ENCODE results near the gene KCNQ2.

The KCNQ2 gene

GRCh38 chr20:63467294-63468083 lies 5.0 kb downstream of the KCNQ2 start:
- Histone ChIP-seq H2BK5ac (ENCODE audit: low read length) (peak overlapping the region; percentile 53), H2BK120ac (ENCODE audit: low read depth, low read length) (no peak overlapping the region), H2BK15ac (ENCODE audit: low read length) (no peak overlapping the region), H3K79me1 (ENCODE audit: low read depth, low read length) (peaks cover 32% of the 10 kb centered on the region), H2AFZ (ENCODE audit: low read length) (no peak overlapping the region), H3K4me1 (ENCODE audit: control insufficient read depth in 2 of 2, insufficient read depth in 1 of 2, low read depth in 1 of 2, low read length in 2 of 2) (peaks cover 17 to 53% of the 10 kb centered on the region in 2 donors), H3K9ac (ENCODE audit: low read depth, low read length, poor library complexity) (no peak overlapping the region), H3K27ac (replicated peaks; ENCODE audit: low read length) (no peak overlapping the region), H3K27me3 (ENCODE audit: control insufficient read depth in 3 of 3, insufficient read depth in 3 of 3, low read depth in 1 of 3, low read length in 3 of 3) (no peaks in the 10 kb centered on the region), H3K4me2 (ENCODE audit: insufficient read depth, low read length, poor library complexity, severe bottlenecking) (no peak overlapping the region), H3K23ac (ENCODE audit: low read depth, low read length, poor library complexity) (peak overlapping the region; percentile 59), H3K4ac (ENCODE audit: low read length) (no peak overlapping the region), H3K4me3 (ENCODE audit: low read length in 2 of 2) (no peak overlapping the region), H3K36me3 (replicated peaks in 1 of 2; ENCODE audit: control insufficient read depth in 2 of 2, insufficient read depth in 2 of 2, low read length in 2 of 2) (peaks cover 1 to 49% of the 10 kb centered on the region in 2 donors), H4K8ac (ENCODE audit: low read depth, low read length) (no peak overlapping the region), H4K91ac (ENCODE audit: low read depth, low read length, poor library complexity) (no peak overlapping the region), H3K18ac (ENCODE audit: low read length) (no peak overlapping the region), H3K9me3 (replicated peaks in 1 of 2; ENCODE audit: control insufficient read depth in 2 of 2, insufficient read depth in 1 of 2, low read depth in 1 of 2, low read length in 2 of 2) (peaks cover 0 to 2% of the 10 kb centered on the region in 2 donors), H2AK5ac (ENCODE audit: low read depth, low read length) (no peak overlapping the region), H2BK12ac (ENCODE audit: low read length) (no peak overlapping the region), H3K14ac (ENCODE audit: low read length) (no peak overlapping the region)
- DNase-seq (ENCODE audit: low spot score): no peak
- WGBS, 2 donors (ENCODE audit: extremely low coverage in 2 of 2, insufficient read length in 2 of 2, insufficient replicate concordance in 1 of 2): no CpG with 5 or more reads among the region's 19 CpGs

- H3K14ac ChIP-seq (ENCODE audit: low read length): peak overlapping the region; percentile 38
- no peaks in the 10 kb centered on the region for H3K27me3 ChIP-seq (ENCODE audit: control insufficient read depth in 3 of 3, insufficient read depth in 3 of 3, low read depth in 1 of 3, low read length in 3 of 3)
- no peak overlapping the region for H2BK120ac ChIP-seq (ENCODE audit: low read depth, low read length)
- no peak overlapping the region for H3K9ac ChIP-seq (ENCODE audit: low read depth, low read length, poor library complexity)
- WGBS, 2 donors (ENCODE audit: extremely low coverage in 2 of 2, insufficient read length in 2 of 2, insufficient replicate concordance in 1 of 2): no CpG with 5 or more reads among the region's 17 CpGs
- no peak overlapping the region for H3K18ac ChIP-seq (ENCODE audit: low read length)
- H2BK5ac ChIP-seq (ENCODE audit: low read length): peak overlapping the region; percentile 53
- H2BK12ac ChIP-seq (ENCODE audit: low read length): no peak overlapping the region
- no peak overlapping the region for H2AFZ ChIP-seq (ENCODE audit: low read length)
- DNase-seq (ENCODE audit: low spot score): no peak
- H3K4me3 ChIP-seq (ENCODE audit: low read length in 2 of 2): no peak overlapping the region
- H2AK5ac ChIP-seq (ENCODE audit: low read depth, low read length): peak overlapping the region; percentile 56
- H3K9me3 ChIP-seq (replicated peaks in 1 of 2; ENCODE audit: control insufficient read depth in 2 of 2, insufficient read depth in 1 of 2, low read depth in 1 of 2, low read length in 2 of 2): peaks cover 0 to 2% of the 10 kb centered on the region in 2 donors
- H3K4me1 ChIP-seq (ENCODE audit: control insufficient read depth in 2 of 2, insufficient read depth in 1 of 2, low read depth in 1 of 2, low read length in 2 of 2): peaks cover 17 to 53% of the 10 kb centered on the region in 2 donors
- H3K79me1 ChIP-seq (ENCODE audit: low read depth, low read length): peaks cover 32% of the 10 kb centered on the region
- peaks cover 1 to 53% of the 10 kb centered on the region in 2 donors for H3K36me3 ChIP-seq (replicated peaks in 1 of 2; ENCODE audit: control insufficient read depth in 2 of 2, insufficient read depth in 2 of 2, low read length in 2 of 2)
- no peak overlapping the region for H3K23ac ChIP-seq (ENCODE audit: low read depth, low read length, poor library complexity)
- no peak overlapping the region for H4K8ac ChIP-seq (ENCODE audit: low read depth, low read length)
- H4K91ac ChIP-seq (ENCODE audit: low read depth, low read length, poor library complexity): no peak overlapping the region
- H3K27ac ChIP-seq (replicated peaks; ENCODE audit: low read length): no peak overlapping the region
- H3K4ac ChIP-seq (ENCODE audit: low read length): no peak overlapping the region
- H3K4me2 ChIP-seq (ENCODE audit: insufficient read depth, low read length, poor library complexity, severe bottlenecking): peak overlapping the region; percentile 11
- H2BK15ac ChIP-seq (ENCODE audit: low read length): no peak overlapping the region
These were observed 5.6 kb downstream of the KCNQ2 start for GRCh38 chr20:63466861-63467260.

- Histone ChIP-seq H2BK15ac (ENCODE audit: low read length) (no peak overlapping the region), H3K9me3 (replicated peaks in 1 of 2; ENCODE audit: control insufficient read depth in 2 of 2, insufficient read depth in 1 of 2, low read depth in 1 of 2, low read length in 2 of 2) (peaks cover 0 to 2% of the 10 kb centered on the region in 2 donors), H2AFZ (ENCODE audit: low read length) (no peak overlapping the region), H3K14ac (ENCODE audit: low read length) (peak overlapping the region; percentile 38), H4K91ac (ENCODE audit: low read depth, low read length, poor library complexity) (no peak overlapping the region), H3K79me1 (ENCODE audit: low read depth, low read length) (peaks cover 32% of the 10 kb centered on the region), H3K9ac (ENCODE audit: low read depth, low read length, poor library complexity) (peak overlapping the region; percentile 63), H3K4ac (ENCODE audit: low read length) (no peak overlapping the region), H3K4me1 (ENCODE audit: control insufficient read depth in 2 of 2, insufficient read depth in 1 of 2, low read depth in 1 of 2, low read length in 2 of 2) (peaks cover 17 to 53% of the 10 kb centered on the region in 2 donors), H3K36me3 (replicated peaks in 1 of 2; ENCODE audit: control insufficient read depth in 2 of 2, insufficient read depth in 2 of 2, low read length in 2 of 2) (peaks cover 1 to 53% of the 10 kb centered on the region in 2 donors), H3K18ac (ENCODE audit: low read length) (peak overlapping the region; percentile 17), H3K27me3 (ENCODE audit: control insufficient read depth in 3 of 3, insufficient read depth in 3 of 3, low read depth in 1 of 3, low read length in 3 of 3) (no peaks in the 10 kb centered on the region), H3K4me2 (ENCODE audit: insufficient read depth, low read length, poor library complexity, severe bottlenecking) (no peak overlapping the region), H4K8ac (ENCODE audit: low read depth, low read length) (no peak overlapping the region), H2BK5ac (ENCODE audit: low read length) (no peak overlapping the region), H3K4me3 (ENCODE audit: low read length in 2 of 2) (no peak overlapping the region), H2BK12ac (ENCODE audit: low read length) (no peak overlapping the region), H2BK120ac (ENCODE audit: low read depth, low read length) (no peak overlapping the region), H3K23ac (ENCODE audit: low read depth, low read length, poor library complexity) (no peak overlapping the region), H2AK5ac (ENCODE audit: low read depth, low read length) (peak overlapping the region; percentile 56), H3K27ac (replicated peaks; ENCODE audit: low read length) (no peak overlapping the region)
- DNase-seq (ENCODE audit: low spot score): no peak
- WGBS, 2 donors (ENCODE audit: extremely low coverage in 2 of 2, insufficient read length in 2 of 2, insufficient replicate concordance in 1 of 2): no CpG with 5 or more reads among the region's 55 CpGs
These were observed 6.1 kb downstream of the KCNQ2 start for GRCh38 chr20:63466250-63466825.

All from neuronal stem cell (in vitro differentiated cells).